OCI-LY7 (cell line): ENCODE data around the gene RNF224. TPM values are rescaled to one million over a fixed set of nuclear protein-coding genes. Genes with fewer than 3 reads are reported as not detected.

Experiments
- BruUV-seq: library from RNA; stranded (reverse); fragments of 400-500 nt; replicated peaks from 2 replicates; lab custom pipeline; 2021; lab: Mats Ljungman, UMichigan
- CTCF ChIA-PET: fragments of 300-600 bp; sonication (Branson Sonifier 250); formaldehyde crosslinking; loops from one replicate; lab custom pipeline; 2022; ENCODE audit warnings: antibody characterized with exemption; ENCODE audit not compliant: unreplicated experiment; lab: Charles Lee
- POLR2A ChIA-PET: fragments of 300-600 bp; sonication (Branson Sonifier 250); formaldehyde crosslinking; loops from one replicate; lab custom pipeline; 2022; ENCODE audit warnings: antibody characterized with exemption; lab: Charles Lee
- DNase-seq: peaks from one replicate; pipeline ENCODE4 v3.0.0-alpha.2; 2015; ENCODE audit warnings: low spot score
- H2AFZ ChIP-seq: fragments of 200-600 bp; sonication (generic), shearing (Covaris generic); 2 replicates; pipeline ENCODE4 v1.6.1; 2014; ENCODE audit warnings: mild to moderate bottlenecking, antibody characterized with exemption, low read length, moderate library complexity
- H3K27ac ChIP-seq: fragments of 200-600 bp; sonication (generic); 2 replicates; pipeline ENCODE4 v1.5.1; 2014; ENCODE audit warnings: mixed run types, low read depth, mild to moderate bottlenecking, moderate library complexity, low read length, inconsistent platforms; ENCODE audit not compliant: poor library complexity, severe bottlenecking
- H3K36me3 ChIP-seq: fragments of 200-600 bp; sonication (generic); 2 replicates; pipeline ENCODE4 v1.6.1; 2014; ENCODE audit warnings: mild to moderate bottlenecking, antibody characterized with exemption, low read length, moderate library complexity, mixed read lengths; ENCODE audit not compliant: insufficient read depth
- H3K4me1 ChIP-seq: fragments of 200-600 bp; sonication (generic); 2 replicates; pipeline ENCODE4 v1.5.1; 2014; ENCODE audit warnings: mild to moderate bottlenecking, low read length; ENCODE audit not compliant: insufficient read depth, poor library complexity, severe bottlenecking
- H3K4me2 ChIP-seq: fragments of 200-600 bp; sonication (generic); 2 replicates; pipeline ENCODE4 v1.6.1; 2014; ENCODE audit warnings: mild to moderate bottlenecking, low read length
- H3K4me3 ChIP-seq: fragments of 200-600 bp; sonication (generic); 2 replicates; pipeline ENCODE4 v1.5.1; 2014; ENCODE audit warnings: mild to moderate bottlenecking, low read depth, low read length; ENCODE audit not compliant: poor library complexity, severe bottlenecking
- H3K79me2 ChIP-seq: fragments of 200-600 bp; sonication (generic); 2 replicates; pipeline ENCODE4 v1.6.1; 2016; ENCODE audit warnings: low read depth, mild to moderate bottlenecking, low read length, moderate library complexity, mixed read lengths; ENCODE audit not compliant: insufficient read depth
- H3K9me2 ChIP-seq: fragments of 200-600 bp; sonication (generic); 2 replicates; pipeline ENCODE4 v1.6.1; 2016; ENCODE audit warnings: mild to moderate bottlenecking, low read length, mixed read lengths; ENCODE audit not compliant: insufficient read depth
- H3K9me3 ChIP-seq: fragments of 200-600 bp; sonication (generic); 2 replicates; pipeline ENCODE4 v1.6.1; 2014; ENCODE audit warnings: mild to moderate bottlenecking, mixed run types, low read length, mixed read lengths
- H4K20me1 ChIP-seq: fragments of 200-600 bp; sonication (generic); 2 replicates; pipeline ENCODE4 v1.6.1; 2014; ENCODE audit warnings: mild to moderate bottlenecking, antibody characterized with exemption, low read length, moderate library complexity, mixed read lengths; ENCODE audit not compliant: insufficient read depth
- EZH2phosphoT487 ChIP-seq: fragments of 200-600 bp; sonication (generic); IDR thresholded peaks from 2 replicates; pipeline ENCODE4 v1.6.1; 2018; ENCODE audit warnings: low read depth, borderline replicate concordance, mild to moderate bottlenecking, mixed run types, antibody characterized with exemption, low read length, moderate library complexity, mixed read lengths
- intact Hi-C: fragments of 100-400 bp; cut with micrococcal nuclease; formaldehyde crosslinking; loops from one replicate; pipeline ENCODE4 v1.10.0; 2022; ENCODE audit not compliant: unreplicated experiment
- total RNA-seq, 2 experiments: library from RNA; depleted of rRNA in 1 of 2; stranded (reverse); fragments of >200 nt in 1 of 2; shearing (Covaris generic) in 1 of 2; gene quantifications; 2 replicates each; pipeline ENCODE4 v1.2.3, GENCODE V29; 2014 to 2022
- TF ChIP-seq, protein P1 (sequence below): fragments of 200-600 bp; sonication (generic); conservative IDR thresholded peaks from 2 replicates; pipeline ENCODE4 v1.5.1; 2014; ENCODE audit warnings: mild to moderate bottlenecking, antibody characterized with exemption, low read length, moderate library complexity, mixed read lengths

The RNF224 gene
- total RNA-seq, 2 experiments from 2014 or later, result 0.13 to 0.30 TPM

DNA sequence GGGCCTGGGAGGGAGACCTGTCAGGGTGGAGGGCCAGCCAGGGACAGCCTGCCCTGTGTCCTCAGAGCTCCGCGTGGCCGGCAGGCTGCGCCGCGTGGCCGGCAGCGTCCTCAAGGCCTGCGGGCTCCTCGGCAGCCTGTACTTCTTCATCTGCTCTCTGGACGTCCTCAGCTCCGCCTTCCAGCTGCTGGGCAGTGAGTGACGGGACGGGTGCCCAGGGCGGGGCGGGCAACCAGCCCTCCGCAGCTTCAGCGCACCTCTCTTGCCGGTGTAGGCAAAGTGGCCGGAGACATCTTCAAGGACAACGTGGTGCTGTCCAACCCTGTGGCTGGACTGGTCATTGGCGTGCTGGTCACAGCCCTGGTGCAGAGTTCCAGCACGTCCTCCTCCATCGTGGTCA is 5.2 kb downstream of the RNF224 start:
- Histone ChIP-seq H2AFZ (no peak overlapping the region), H3K9me3 (no peaks in the 10 kb centered on the region), H3K27ac (no peak overlapping the region), H3K4me2 (no peak overlapping the region), H3K36me3 (no peaks in the 10 kb centered on the region), H3K9me2 (no peaks in the 10 kb centered on the region), H3K79me2 (no peaks in the 10 kb centered on the region), H3K4me3 (no peak overlapping the region), H3K4me1 (peaks cover 32% of the 10 kb centered on the region), H4K20me1 (no peaks in the 10 kb centered on the region)
- ChIA-PET POLR2A (no interaction called here), CTCF (no interaction called here)
- intact Hi-C loops, result no loop called here
- BruUV-seq, result no TSS peak
- no peak for TF ChIP-seq EZH2phosphoT487
- TF ChIP-seq, protein P1, sequence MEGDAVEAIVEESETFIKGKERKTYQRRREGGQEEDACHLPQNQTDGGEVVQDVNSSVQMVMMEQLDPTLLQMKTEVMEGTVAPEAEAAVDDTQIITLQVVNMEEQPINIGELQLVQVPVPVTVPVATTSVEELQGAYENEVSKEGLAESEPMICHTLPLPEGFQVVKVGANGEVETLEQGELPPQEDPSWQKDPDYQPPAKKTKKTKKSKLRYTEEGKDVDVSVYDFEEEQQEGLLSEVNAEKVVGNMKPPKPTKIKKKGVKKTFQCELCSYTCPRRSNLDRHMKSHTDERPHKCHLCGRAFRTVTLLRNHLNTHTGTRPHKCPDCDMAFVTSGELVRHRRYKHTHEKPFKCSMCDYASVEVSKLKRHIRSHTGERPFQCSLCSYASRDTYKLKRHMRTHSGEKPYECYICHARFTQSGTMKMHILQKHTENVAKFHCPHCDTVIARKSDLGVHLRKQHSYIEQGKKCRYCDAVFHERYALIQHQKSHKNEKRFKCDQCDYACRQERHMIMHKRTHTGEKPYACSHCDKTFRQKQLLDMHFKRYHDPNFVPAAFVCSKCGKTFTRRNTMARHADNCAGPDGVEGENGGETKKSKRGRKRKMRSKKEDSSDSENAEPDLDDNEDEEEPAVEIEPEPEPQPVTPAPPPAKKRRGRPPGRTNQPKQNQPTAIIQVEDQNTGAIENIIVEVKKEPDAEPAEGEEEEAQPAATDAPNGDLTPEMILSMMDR, result no peak
- no peak for DNase-seq

GRCh38 chr9:137233143-137233980 is 6.1 kb downstream of the RNF224 start:
- H3K4me1 ChIP-seq, result peaks cover 41% of the 10 kb centered on the region
- TF ChIP-seq, protein P1, result no peak
- no peak for TF ChIP-seq EZH2phosphoT487
- H3K36me3 ChIP-seq, result no peaks in the 10 kb centered on the region; the same call in 1 of the 2 replicates
- H3K9me3 ChIP-seq, result no peaks in the 10 kb centered on the region
- DNase-seq, result no peak
- intact Hi-C loops, result no loop called here
- BruUV-seq, result no TSS peak
- ChIA-PET CTCF (no interaction called here), POLR2A (no interaction called here)
- H3K9me2 ChIP-seq, result no peaks in the 10 kb centered on the region
- H3K4me3 ChIP-seq, result no peak overlapping the region
- H4K20me1 ChIP-seq, result no peaks in the 10 kb centered on the region
- H2AFZ ChIP-seq, result no peak overlapping the region
- 0 out of 2 replicates have a peak, but pooled peaks cover 2% of the 10 kb centered on the region for H3K79me2 ChIP-seq
- H3K4me2 ChIP-seq, result no peak overlapping the region
- H3K27ac ChIP-seq, result no peak overlapping the region
